Activated CD4-positive, alpha-beta T cell treated with anti-CD3 and anti-CD28 coated beads, Interleukin-2, amount 50 U/mL, for 48 hours (primary cell): ENCODE results near the gene RFC2.
A peak's percentile ranks its signal among the peaks of the same experiment; 100 is the strongest.
"Not testable (repeated sequence)": the region's sequence is repeated elsewhere in the genome, so short reads cannot be mapped to it uniquely, and the experiment has no call there.

Source experiments
- DNase-seq, 2 experiments: peaks; one replicate each; pipeline ENCODE4 v3.0.0-alpha.2; 2020

The RFC2 gene

DNA sequence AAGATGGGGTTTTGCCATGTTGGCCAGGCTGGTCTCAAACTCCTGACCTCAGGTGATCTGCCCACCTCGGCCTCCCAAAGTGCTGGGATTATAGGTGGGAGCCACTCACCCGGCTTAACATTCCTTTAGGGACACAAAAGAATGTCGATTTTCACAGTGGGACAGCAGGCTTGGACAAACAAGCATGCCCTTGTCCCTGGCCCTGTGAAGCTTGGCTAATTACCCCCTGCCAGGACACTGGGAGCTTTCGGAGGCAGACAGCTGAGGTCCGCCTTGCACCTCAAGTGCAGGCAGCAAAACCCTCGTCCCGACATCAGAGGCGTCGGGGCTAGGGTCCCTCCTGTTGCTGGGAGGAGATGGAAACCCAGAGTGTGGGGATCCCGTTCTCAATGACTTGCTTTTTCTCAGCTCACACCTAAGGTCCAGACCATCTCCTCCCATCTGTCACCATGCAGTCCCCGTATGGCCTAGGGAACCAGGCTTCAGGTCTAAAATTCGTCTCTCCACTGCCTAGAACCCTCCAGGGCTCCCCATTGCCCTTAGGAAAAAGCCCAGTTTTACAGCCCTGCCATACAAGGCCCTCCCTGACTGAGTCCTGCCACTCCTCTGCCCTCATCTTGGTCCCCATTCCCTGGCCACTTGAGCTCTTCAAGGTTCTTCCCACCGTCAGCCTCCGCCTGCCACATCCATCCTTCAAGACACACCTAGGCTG is 28.7 kb upstream of the RFC2 start:
- no peak for DNase-seq

DNA sequence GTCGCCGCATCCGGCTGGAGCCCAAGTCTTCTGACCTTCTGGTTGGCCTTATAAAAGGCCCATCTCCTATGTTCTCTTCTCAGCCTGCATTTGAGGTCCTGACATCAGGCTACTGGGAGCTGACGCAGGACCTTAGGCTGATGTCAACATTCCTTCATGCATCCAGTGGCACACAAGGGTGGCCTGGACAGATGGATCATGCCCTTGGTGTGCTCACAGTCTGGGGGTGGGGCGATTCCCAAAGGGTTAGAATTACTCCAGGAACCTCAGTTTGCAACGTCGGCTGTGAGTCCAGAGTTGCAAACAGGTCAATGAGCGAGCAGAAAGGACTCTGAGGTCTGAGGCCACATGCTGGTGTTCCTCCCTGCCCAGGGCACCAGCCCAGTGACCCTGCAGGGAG is 26.8 kb upstream of the RFC2 start:
- DNase-seq, result no peak

DNA sequence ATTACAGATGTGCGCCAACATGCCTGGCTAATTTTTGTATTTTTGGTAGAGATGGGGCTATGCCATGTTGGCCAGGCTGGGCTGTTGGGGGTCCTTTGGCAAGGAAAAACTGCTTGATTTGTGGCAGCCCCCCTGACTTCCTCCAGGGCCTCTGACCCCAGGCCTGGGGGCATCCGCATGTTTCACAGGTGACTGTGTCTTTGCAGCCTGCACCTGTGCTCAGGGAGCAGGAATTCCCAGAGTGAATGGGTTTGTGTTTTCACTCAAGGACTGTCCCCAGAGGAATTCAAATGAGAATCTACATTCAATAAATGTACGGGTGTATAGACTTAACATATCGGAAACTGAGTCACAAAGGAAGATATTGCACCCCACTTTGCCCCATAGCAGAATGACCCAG is 23.4 kb upstream of the RFC2 start:
- no peak for DNase-seq

DNA sequence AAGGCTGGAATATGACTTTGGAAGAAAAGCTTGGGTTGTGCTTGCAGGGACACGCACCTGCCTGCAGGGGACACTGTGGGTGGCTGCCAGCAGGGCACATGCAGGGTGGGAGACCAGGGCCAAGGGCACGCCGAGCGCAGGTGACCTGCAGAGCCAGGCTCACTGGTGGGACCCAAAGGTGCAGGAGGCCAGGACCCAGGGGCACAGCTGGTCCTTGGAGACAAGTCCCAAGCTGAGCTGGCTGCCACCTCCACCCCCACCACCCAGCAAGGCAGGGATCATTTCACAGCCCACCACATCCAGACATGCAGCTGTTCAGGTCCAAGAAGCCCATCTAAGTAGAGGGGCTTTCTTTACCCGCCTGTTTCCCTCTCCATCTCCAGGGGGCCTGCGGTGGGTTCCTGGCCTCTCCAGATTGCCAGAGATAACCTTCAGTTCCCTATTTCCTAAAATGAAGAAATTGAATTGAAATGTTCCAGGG is 21.2 kb upstream of the RFC2 start:
- no peak for DNase-seq

DNA sequence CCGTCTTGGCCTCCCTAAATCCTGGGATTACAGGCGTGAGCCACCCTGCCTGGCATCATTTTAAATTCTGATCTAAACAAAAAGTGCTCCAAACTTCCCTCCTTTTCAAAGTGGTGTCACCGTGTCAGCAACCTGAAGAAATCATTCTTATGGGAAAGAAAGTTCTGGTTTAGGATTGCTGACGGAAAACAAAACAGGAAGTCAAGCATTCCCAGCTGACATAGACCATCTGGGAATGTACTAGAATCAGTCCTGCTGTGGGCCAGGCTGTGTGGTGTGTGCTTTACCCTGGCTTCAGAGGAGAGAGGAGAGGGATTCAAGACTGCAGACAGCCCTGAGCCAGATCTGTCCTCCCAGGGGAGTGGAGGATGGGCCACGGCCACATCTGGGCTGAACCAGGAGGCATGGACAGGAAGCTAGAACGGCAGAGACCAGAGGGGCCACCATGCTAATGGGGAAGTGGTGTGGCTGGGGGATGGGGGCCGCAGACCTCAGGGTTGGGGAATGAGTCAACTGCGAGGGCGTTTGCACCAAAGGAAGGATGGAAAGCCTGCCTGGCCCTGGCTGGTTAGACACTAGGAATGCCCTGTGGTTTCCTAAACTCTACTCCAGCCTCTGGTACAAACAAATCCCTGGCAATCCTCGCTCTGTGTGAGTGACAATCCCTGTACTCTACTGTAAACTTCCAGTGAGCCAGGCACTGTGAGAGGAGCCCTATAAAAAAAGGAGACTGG is 18.3 kb upstream of the RFC2 start:
- DNase-seq, result peak; percentile 38 to 53

DNA sequence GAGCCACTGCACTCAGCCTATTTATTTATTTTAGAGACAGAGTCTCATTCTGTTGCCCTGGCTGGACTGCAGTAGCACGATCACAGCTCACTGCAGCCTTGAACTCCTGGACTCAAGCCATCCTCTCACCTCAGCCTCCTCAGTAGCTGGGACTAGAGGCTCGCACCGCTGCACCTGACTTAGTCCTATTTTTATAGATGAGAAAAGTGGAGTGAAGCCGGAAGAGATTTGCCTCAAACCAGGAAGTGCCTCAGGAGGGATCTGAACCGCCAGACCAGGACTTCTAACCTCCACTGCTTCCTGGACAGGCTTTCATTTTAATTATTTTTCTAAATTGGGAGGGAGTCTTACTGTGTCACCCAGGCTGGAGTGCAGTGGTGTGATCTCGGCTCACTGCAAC is 17.5 kb upstream of the RFC2 start:
- DNase-seq, result no peak

DNA sequence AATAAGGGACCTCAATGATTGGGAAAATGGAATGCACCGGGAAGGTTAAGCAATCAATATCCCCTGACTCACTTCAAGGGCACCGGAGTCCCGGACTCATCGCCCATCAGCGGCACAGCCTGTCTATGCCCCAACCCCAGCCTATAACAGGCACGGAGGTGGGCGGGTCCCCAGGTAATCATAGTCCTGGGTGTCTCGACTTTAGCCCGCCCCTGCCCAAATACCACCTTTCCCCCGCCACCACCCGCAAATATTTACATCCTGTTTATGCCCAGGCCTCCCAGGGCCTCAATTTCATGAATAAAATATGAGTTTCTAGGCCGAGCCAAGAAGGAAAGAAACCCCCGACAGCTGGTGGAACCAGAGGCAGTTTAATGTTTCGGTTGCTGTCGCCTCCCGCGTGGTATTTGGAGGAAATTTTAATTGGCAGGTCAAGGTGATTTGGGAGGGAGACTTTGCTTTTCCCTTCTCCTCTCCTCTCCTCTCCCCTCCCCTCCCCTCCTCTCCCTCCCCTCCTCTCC is 15.6 kb upstream of the RFC2 start:
- DNase-seq, result peak; percentile 53 to 60

DNA sequence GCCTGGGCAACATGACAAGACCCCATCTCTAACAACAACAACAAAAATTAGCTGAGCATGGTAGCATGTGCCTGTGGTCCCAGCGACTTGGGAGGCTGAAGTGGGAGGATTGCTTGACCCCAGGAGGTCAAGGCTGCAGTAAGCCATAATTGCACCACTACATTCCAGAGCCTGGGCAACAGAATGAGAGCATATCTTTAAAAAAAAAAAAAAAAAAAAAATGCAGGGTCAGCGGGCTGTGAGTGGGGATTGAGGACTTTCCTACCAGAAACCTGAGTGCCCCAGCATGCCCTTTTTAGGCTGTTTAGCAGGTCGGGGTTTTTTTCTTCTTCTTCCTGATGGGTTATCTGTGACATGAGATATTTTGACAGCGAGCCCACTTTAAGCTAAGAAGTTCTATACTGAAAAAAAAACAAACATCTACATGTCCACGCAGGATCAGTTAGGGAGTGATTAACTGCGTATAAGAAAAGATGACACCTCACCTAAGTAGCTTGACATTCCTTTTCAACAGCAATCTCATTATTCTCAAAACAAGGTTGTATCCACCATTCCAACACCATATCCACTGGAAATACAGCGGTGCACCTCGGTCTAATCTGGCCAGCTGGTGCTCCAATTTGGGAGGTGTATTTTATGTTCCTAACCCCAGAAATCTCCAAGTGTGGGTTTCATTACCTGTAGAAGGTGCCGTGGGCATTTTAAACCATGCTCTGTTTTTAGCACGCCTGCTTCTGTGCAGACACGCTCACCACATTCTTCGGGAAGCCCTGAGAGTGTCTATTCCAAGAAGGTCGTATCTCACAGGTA is 13.8 kb upstream of the RFC2 start:
- DNase-seq, result no peak

DNA sequence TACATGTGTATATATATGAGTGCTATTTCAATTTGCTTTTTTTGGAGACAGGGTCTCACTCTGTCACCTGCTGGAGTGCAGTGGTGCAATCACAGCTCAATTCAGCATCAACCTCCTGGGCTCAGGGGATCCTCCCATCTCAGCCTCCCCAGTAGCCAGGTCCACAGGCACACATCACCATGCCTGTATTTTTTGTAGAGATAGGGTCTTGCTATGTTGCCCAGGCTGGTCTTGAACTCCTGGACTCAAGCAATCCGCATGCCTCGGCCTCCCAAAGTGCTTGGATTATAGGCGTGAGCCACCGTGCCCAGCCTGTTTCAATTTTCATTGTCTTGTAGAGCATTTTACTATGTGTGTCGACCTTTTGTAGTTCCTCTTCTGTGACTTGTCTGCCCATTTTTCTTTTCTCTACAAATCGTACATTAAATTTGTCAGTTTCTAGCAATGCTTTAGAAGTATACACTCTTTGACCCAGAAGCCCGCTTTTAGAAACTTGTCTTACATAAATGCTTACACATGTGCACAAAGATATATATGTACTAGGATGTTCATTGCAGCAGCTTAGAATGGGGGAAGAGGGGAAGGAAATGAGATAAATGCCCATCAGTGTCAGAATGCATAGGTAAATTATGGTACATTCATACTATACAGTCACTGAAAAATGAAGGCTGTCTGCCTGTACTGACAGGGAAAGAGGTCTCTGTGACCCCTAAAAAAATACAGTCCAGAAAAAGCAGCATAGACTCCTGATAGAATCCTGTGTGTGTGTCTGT is 12.2 kb upstream of the RFC2 start:
- DNase-seq, result no peak

DNA sequence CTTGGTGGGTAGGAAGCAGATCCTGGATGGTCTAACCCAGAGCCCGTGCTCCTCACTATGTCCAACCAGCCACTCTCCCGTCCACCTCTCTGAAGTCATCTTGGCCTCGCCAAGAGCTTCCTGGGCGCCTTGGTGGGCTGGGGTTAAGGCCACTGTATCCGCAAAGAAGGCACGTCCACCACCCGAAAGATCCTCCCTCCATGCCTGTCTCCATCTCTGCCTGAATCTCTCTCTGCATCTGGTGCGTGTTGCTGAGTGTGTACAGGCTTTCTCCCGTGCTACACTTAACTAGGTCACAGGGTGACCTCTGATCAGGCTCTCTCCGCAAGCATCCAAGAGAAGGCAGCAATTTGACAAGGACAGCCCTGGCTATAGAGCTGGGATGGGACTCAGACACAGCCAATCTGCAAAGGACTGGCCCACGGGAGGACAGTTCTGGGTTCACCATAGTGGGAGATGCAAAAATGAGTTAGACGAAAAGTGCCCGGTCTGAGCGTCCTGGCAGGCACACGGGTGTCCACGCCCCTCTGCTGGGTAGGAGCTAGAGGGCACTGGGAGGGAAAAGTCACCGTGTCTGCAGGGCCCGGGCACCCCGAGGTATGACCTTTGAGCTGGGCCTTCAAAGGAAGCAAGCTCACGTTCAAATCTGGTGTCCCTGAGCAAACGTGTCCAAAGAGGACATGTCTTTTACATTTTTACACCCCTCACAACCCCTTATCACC is 9.4 kb upstream of the RFC2 start:
- DNase-seq, result no peak

DNA sequence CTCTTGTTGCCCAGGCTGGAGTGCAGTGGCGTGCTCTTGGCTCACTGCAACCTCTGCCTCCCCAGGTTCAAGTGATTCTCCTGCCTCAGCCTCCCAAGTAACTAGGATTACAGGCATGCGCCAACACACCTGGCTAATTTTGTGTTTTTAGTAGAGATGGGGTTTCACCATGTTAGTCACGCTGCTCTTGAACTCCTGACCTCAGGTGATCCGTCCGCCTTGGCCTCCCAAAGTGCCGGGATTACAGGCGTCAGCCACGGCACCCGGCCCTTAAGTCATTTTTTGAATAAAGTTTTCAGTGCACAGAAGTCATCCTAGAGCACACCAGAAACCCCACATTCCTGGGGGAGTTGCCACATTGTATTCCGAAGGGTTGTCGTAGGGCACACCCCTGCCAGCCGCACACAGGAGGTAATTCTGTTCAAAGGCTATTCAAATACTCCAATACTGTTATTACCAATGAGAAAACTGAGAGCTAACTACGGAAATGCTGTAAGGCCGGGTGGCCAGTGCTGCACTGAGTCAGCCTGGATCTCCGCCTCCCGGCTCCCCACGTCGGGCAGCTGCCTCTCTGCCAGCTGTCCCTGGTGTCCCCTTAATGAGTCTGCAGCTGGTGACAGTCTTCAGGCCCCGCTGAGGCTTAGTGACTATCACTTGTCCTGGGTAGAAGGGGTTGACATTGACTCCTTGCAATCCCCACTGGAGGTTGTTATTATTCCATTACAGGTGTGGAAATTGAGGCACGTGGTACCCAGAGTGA is 8.6 kb upstream of the RFC2 start:
- DNase-seq, result no peak

DNA sequence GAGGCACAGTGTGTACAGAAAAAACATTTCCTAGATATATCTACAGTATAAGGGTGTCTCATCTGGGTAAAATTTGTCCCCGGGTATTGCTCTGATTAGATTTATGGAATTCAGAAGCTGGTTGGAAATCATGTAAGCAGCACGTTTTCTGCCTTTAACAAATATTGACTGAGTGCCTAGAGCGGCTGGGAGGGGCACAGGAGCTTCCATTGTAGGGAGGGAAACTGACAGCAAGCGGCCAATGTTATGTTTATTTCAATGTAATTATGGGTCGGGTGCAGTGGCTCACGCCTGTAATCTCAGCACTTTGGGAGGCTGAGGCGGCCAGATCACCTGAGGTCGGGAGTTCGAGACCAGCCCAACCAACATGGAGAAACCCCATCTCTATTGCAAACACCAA is 4.4 kb upstream of the RFC2 start:
- no peak for DNase-seq

DNA sequence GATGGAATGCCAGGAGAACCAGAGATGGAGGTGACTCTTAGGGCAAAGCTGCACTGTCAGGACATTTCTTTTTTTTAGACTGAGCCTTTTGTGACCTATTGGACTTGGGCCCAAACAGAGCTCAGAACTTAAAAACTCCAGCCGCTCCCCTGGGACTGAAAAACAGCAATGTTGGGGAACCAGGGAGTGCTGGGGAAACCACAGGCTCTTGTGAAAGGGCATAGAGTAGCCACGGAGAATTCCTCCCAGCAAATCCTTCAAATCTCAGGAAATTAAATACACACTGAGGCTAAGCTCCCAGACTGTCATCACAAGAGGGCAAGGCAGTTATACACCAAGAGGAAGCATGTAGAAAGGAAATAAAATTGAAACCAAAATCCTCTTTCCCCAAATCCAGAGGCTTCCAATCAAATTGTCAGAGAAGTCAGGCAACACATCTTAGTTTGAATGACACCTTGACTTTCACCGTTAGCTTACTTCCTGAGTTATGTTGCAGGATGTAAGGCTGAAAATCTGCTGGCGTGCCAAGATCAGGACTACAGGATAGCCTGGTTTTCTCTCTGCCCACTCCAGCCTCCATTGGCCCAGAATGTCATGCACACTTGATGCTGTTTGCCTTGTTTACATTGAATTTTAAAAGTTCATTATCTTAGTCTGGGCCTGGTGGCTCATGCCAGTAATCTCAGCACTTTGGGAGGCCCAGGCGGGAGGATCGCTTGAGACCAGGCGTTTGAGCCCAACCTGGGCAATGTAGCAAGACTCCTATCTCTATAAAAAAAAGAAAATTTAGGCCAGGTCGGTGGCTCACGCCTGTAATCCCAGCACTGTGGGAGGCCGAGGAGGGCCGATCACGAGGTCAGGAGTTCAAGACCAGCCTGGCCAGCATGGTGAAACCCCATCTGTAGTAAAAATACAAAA is 2.6 kb upstream of the RFC2 start:
- DNase-seq, result no peak

DNA sequence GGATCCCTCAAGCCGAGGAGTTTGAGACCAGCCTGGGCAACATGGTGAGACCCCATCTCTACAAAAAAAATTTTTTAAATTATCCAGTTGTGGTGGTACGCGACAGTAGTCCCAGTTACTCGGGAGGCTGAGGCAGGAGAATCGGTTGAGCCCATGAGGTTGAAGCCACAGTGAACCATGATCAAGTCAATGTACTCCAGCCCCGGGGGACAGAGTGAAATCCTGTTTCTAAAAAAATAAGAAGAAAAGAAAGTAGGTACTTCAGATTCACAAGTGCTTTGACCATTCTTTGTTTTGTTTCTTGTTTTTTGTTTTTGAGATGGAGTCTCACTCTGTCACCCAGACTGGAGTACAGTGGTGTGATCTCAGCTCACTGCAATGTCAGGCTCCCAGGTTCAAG is 1.3 kb upstream of the RFC2 start:
- not testable (repeated sequence) for DNase-seq

DNA sequence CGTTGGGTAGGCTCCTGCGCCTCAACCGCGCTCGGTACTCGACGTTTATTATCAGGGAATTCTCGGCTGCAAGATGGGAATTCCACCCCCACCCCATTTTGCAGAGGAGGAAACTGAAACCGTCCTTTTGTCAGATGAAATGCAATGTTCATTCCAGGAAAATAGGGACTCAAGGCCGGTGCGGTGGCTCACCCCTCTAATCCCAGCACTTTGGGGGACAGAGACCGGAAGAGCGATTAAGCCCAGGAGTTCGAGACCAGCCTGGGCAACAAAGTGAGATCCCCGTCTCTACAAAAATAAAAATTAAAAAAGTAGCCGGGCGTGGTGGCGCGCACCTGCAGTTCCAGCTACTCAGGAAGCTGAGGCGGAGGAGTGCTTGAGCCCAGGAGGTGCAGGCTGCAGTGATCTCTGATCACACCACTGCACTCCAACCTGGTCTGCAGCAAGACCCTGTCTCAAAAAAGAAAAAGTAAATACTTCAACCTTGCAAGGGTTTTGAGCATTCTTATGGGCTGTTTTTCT is 720 bp upstream of the RFC2 start:
- DNase-seq, result peak in 1 of 2 experiments; percentile 19

DNA sequence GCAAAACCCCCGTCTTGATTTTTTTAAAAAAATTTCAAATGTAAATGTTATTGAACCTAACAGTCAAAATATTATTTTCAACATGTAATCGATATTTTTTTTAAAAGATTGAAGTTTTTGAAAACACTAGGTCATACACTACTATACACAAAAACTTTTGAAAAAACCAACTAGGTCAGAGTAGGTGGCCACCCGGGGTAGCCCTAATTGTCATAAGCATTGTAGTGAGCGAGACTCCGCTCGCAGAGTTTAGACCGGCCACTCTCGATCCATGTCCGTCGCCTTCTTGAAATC is 417 bp downstream of the RFC2 start:
- DNase-seq, result no peak

DNA sequence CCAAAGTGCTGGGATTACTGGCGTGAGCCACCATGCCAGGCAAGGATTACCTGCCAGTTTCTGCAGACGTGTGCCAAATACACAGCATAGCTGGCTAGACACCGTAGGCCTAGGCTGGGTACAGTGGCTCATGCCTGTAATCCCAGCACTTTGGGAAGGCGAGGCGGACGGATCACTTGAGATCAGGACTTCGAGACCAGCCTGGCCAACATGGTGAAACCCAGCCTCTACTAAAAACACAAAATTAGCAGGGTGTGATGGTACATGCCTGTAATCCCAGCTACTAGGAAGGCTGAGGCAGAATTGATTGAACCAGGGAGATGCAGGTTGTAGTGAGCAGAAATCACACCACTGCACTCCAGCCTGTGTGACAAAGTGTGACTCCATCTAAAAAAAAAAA is 868 bp downstream of the RFC2 start:
- DNase-seq, result no peak

DNA sequence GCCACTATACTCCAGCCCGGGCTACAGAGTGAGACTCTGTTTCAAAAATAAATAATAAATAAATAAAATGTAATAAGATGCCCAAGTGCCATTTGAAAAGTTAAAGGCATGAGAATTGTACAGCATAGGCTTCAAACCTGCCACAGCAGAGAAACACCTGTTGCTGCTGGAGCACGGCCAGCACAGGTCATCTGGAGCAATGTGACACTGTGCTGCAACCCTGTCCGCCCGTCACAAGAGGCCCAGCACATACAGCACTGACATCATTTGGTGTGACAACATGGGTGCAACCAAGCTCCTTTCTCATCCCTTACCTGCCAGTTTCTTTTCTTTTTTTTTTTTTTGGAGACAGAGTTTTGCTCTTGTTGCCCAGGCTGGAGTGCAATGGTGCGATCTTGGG is 1.3 kb downstream of the RFC2 start:
- no peak for DNase-seq

DNA sequence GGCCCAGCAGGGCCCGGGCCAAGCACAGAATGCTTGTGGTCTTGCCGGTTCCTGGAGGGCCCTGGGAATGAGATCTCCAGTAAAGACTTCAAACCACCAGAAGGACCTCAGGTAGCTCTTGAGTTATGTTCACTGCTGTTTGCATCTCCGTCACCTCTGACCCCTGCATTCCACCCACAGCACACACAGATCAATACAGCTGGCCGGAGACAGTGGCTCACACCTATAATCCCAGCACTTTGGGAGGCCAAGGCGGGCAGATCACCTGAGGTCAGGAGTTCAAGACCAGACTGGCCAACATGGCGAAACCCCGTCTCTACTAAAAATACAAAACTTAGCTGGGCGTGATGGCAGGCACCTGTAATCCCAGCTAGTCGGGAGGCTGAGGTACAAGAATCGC is 5.1 kb downstream of the RFC2 start:
- DNase-seq, result not testable (repeated sequence)

DNA sequence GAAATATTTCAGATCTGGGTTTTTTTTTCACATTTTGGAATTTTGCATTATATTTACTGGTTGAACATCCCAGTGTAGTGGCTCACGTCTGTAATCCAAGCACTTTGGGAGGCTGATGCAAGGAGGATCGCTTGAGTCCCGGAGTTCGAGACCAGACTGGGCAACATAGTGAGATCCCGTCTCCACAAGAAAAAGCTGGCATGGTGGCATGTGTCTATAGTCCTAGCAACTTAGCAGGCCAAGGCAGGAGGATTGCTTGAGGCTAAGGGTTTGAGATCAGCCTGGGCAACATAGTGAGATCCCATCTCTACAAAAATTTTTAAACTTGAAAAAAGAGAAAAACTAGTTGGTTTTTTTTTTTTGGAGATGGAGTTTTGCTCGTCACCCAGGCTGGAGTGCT is 6.0 kb downstream of the RFC2 start:
- DNase-seq, result no peak
